Osteoblast (primary cell): ENCODE results near the gene ZNF367. TPM values are rescaled to one million over a fixed set of nuclear protein-coding genes. Genes with fewer than 3 reads are reported as not detected.

Experiments used
- DNase-seq: peaks from one replicate; pipeline ENCODE4 v3.0.0; 2011; ENCODE audit warnings: low spot score, mixed read lengths; ENCODE audit not compliant: insufficient read length; ENCODE audit errors: missing footprints
- H2AFZ ChIP-seq: 2 replicates; pipeline ENCODE4 v1.6.0; 2011; ENCODE audit warnings: mild to moderate bottlenecking, low read length
- H3K27ac ChIP-seq: 2 replicates; pipeline ENCODE4 v1.5.1; 2011; ENCODE audit warnings: mild to moderate bottlenecking, low read depth, low read length, moderate library complexity
- H3K27me3 ChIP-seq: 2 replicates; pipeline ENCODE4 v1.6.0; 2012; ENCODE audit warnings: mild to moderate bottlenecking, control low read depth, inconsistent platforms, low read length, moderate library complexity; ENCODE audit not compliant: insufficient read depth
- H3K36me3 ChIP-seq: 2 replicates; pipeline ENCODE4 v1.5.1; 2011; ENCODE audit warnings: mild to moderate bottlenecking, low read length, control low read depth, moderate library complexity; ENCODE audit not compliant: insufficient read depth
- H3K4me1 ChIP-seq: 2 replicates; pipeline ENCODE4 v1.5.1; 2011; ENCODE audit warnings: mild to moderate bottlenecking, low read length, control low read depth, moderate library complexity; ENCODE audit not compliant: insufficient read depth
- H3K4me2 ChIP-seq: 2 replicates; pipeline ENCODE4 v1.6.0; 2011; ENCODE audit warnings: mild to moderate bottlenecking, low read length; ENCODE audit not compliant: insufficient read depth
- H3K4me3 ChIP-seq: fragments of 200-600 bp; sonication (generic); 3 replicates; pipeline ENCODE4 v1.5.1; 2012; ENCODE audit warnings: mild to moderate bottlenecking, low read length, inconsistent platforms; ENCODE audit not compliant: insufficient read depth
- H3K79me2 ChIP-seq: 2 replicates; pipeline ENCODE4 v1.6.0; 2012; ENCODE audit warnings: mild to moderate bottlenecking, low read length, control low read depth, inconsistent platforms; ENCODE audit not compliant: insufficient read depth
- H3K9me3 ChIP-seq: 2 replicates; pipeline ENCODE4 v1.5.1; 2011; ENCODE audit warnings: low read depth, low read length, control low read depth
- H4K20me1 ChIP-seq: 2 replicates; pipeline ENCODE4 v1.6.0; 2012; ENCODE audit warnings: mild to moderate bottlenecking, low read length, control low read depth; ENCODE audit not compliant: insufficient read depth
- CTCF ChIP-seq: IDR thresholded peaks from 2 replicates; pipeline ENCODE4 v1.5.1; 2011; ENCODE audit warnings: mild to moderate bottlenecking, low read depth, low read length, moderate library complexity; ENCODE audit errors: extremely low read depth
- total RNA-seq: library from RNA; depleted of rRNA; stranded (reverse); fragments of >200 nt; gene quantifications from 2 replicates; pipeline ENCODE4 v1.2.3, GENCODE V29; 2012

Gene ZNF367
- total RNA-seq, 1 donor: 1.4 TPM

DNA sequence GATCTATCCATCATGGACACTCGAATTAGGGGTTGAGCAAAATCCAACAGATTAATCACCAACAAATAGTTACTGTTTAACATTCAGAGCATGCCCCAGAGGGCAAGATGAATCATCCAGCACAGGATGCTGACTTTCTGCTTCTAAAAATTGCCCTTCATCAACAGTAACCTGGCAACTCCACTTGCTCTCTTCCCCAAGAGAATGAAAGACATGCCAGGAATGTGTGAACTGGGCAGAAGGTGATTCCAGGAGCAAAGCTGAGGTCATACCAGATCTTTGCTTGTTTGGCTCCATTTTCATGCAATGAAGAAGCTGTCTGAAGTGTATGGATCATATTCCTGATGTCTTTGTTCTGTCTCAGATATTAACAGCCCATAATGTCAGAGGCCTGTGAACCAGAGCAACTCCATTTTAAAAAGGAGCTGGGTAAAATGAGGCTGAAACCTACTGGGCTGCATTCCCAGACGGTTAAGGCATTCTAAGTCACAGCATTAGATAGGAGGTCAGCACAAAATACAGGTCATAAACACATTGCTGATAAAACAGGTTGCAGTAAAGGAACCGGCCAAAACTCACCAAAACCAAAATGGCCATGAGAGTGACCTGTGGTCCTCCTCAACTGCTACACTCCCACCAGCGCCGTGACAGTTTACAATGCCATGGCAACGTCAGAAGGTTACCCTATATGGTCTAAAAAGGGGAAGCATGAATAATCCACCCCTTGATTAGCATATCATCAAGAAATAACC lies 2.5 kb upstream of the ZNF367 start:
- peaks cover 29% of the 10 kb centered on the region for H3K4me1 ChIP-seq
- H3K79me2 ChIP-seq: peaks cover 15% of the 10 kb centered on the region
- H3K27me3 ChIP-seq: no peaks in the 10 kb centered on the region
- peak overlapping the region; percentile 42 for H2AFZ ChIP-seq
- peak; percentile 91 for DNase-seq
- no peak overlapping the region for H3K4me3 ChIP-seq
- H4K20me1 ChIP-seq: no peaks in the 10 kb centered on the region
- no peaks in the 10 kb centered on the region for H3K9me3 ChIP-seq
- H3K27ac ChIP-seq: peak overlapping the region; percentile 59
- no peaks in the 10 kb centered on the region for H3K36me3 ChIP-seq
- peak overlapping the region; percentile 85 for H3K4me2 ChIP-seq
- no peak for TF ChIP-seq CTCF

- peak overlapping the region; percentile 99 for H3K4me3 ChIP-seq
- no peak for TF ChIP-seq CTCF
- no peak for DNase-seq
These were observed 1.5 kb upstream of the ZNF367 start for GRCh38 chr9:96419691-96419969.

GRCh38 chr9:96418920-96419690 lies 935 bp upstream of the ZNF367 start:
- Histone ChIP-seq H3K9me3 (no peaks in the 10 kb centered on the region), H3K27ac (peak overlapping the region; percentile 59), H3K4me1 (peaks cover 31% of the 10 kb centered on the region), H2AFZ (peak overlapping the region; percentile 73), H4K20me1 (no peaks in the 10 kb centered on the region), H3K27me3 (no peaks in the 10 kb centered on the region), H3K79me2 (peaks cover 26% of the 10 kb centered on the region), H3K36me3 (no peaks in the 10 kb centered on the region), H3K4me2 (peak overlapping the region; percentile 85), H3K4me3 (peak overlapping the region; percentile 99)
- no peak for TF ChIP-seq CTCF
- DNase-seq: peak; percentile 82

More at GRCh38 chr9:96419691-96419969, 1.5 kb upstream of the ZNF367 start:
- H3K4me1 ChIP-seq: peaks cover 29% of the 10 kb centered on the region
- no peaks in the 10 kb centered on the region for H4K20me1 ChIP-seq
- peak overlapping the region; percentile 85 for H3K4me2 ChIP-seq
- H3K27me3 ChIP-seq: no peaks in the 10 kb centered on the region
- H3K9me3 ChIP-seq: no peaks in the 10 kb centered on the region
- peak overlapping the region; percentile 59 for H3K27ac ChIP-seq
- no peaks in the 10 kb centered on the region for H3K36me3 ChIP-seq
- peaks cover 20% of the 10 kb centered on the region for H3K79me2 ChIP-seq
- peak overlapping the region; percentile 73 for H2AFZ ChIP-seq

DNA sequence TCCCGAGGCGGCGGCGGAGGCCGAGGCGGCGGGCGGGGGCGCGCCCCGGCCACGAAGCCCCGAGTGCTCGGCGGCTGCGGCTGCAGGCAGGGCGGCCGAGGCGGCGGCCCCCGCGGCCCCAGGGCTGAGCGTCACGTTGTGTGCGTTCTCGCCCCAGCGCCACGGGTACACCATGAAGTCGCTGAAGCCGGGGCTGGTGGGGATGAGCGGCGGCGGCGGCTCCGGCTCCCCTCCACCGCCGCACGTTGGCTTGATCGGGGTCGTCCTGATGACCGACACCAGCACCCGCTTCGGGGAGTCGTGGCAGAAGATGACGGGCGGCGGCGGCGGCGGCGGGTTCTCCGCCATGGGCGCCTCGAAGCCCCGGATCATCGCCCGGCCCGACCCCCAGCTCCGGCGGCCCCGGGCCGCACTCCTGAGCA lies 498 bp downstream of the ZNF367 start:
- peak overlapping the region; percentile 96 for H3K4me2 ChIP-seq
- no peaks in the 10 kb centered on the region for H4K20me1 ChIP-seq
- H3K9me3 ChIP-seq: no peaks in the 10 kb centered on the region
- peak; percentile 73 for DNase-seq
- peak overlapping the region; percentile 99 for H3K4me3 ChIP-seq
- peak overlapping the region; percentile 66 for H3K27ac ChIP-seq
- H3K4me1 ChIP-seq: peaks cover 36% of the 10 kb centered on the region
- H3K27me3 ChIP-seq: no peaks in the 10 kb centered on the region
- no peaks in the 10 kb centered on the region for H3K36me3 ChIP-seq
- H3K79me2 ChIP-seq: peaks cover 32% of the 10 kb centered on the region
- TF ChIP-seq CTCF: no peak
- H2AFZ ChIP-seq: peak overlapping the region; percentile 70
